H1 (cell line): ENCODE results near the gene IDUA. TPM values are rescaled to one million over a fixed set of nuclear protein-coding genes. Genes with fewer than 3 reads are reported as not detected.

Experiments
- CTCF ChIA-PET: fragments of 300-600 bp; sonication (Branson Sonifier 250); formaldehyde crosslinking; loops from one replicate; lab custom pipeline; 2021; ENCODE audit not compliant: partially characterized antibody; lab: Charles Lee
- POLR2A ChIA-PET: fragments of 300-600 bp; sonication (Branson Sonifier 250); formaldehyde crosslinking; loops from one replicate; lab custom pipeline; 2021; ENCODE audit warnings: inconsistent platforms; ENCODE audit not compliant: partially characterized antibody; lab: Charles Lee
- DNase-seq, 2 experiments: peaks; one replicate each; pipeline versions ENCODE4 v3.0.0 to v3.0.0-alpha.2; 2010 to 2022; ENCODE audit warnings: low spot score in 2 of 2, low read depth in 1 of 2, mixed read lengths in 1 of 2
- FAIRE-seq: peaks from 2 replicates; lab custom pipeline; 2011; peaks lifted over from hg19 to GRCh38; lab: Jason Lieb, UNC
- H2AFZ ChIP-seq: 2 replicates; pipeline ENCODE4 v1.8.1; 2012; ENCODE audit warnings: low read length, inconsistent platforms
- H2AK5ac ChIP-seq: 2 replicates; pipeline ENCODE4 v1.6.1; 2013; ENCODE audit warnings: low read depth, low read length
- H2BK120ac ChIP-seq: replicated peaks from 2 replicates; pipeline ENCODE3; 2013; ENCODE audit warnings: low read depth, low read length, inconsistent platforms
- H2BK12ac ChIP-seq: 2 replicates; pipeline ENCODE4 v1.6.1; 2013; ENCODE audit warnings: low read depth, low read length
- H2BK15ac ChIP-seq: 2 replicates; pipeline ENCODE4 v1.6.1; 2013; ENCODE audit warnings: low read length
- H2BK20ac ChIP-seq: 2 replicates; pipeline ENCODE4 v1.6.1; 2013; ENCODE audit warnings: low read length
- H2BK5ac ChIP-seq: 2 replicates; pipeline ENCODE4 v1.6.1; 2013; ENCODE audit warnings: low read depth, low read length
- H3K14ac ChIP-seq: 2 replicates; pipeline ENCODE4 v1.6.1; 2013; ENCODE audit warnings: inconsistent platforms; ENCODE audit not compliant: insufficient read length
- H3K18ac ChIP-seq: 2 replicates; pipeline ENCODE4 v1.6.1; 2013; ENCODE audit warnings: low read length; ENCODE audit errors: extremely low read depth
- H3K23ac ChIP-seq: 2 replicates; pipeline ENCODE4 v1.6.1; 2013; ENCODE audit warnings: inconsistent platforms; ENCODE audit not compliant: insufficient read length
- H3K23me2 ChIP-seq: 2 replicates; pipeline ENCODE4 v1.6.1; 2013; ENCODE audit warnings: low read depth, low read length
- H3K27ac ChIP-seq: 2 replicates; pipeline ENCODE4 v1.6.1; 2011; ENCODE audit warnings: low read depth, low read length, inconsistent platforms
- H3K27me3 ChIP-seq, 4 experiments: replicated peaks in 1 of 4; 1 replicate in 1 of 4; 2 replicates in 3 of 4; pipeline versions ENCODE4 v1.6.1 to v1.8.1; 2011 to 2013; ENCODE audit warnings: low read length in 3 of 4, mild to moderate bottlenecking in 3 of 4, inconsistent platforms in 2 of 4, mixed read lengths in 2 of 4, moderate library complexity in 1 of 4; ENCODE audit not compliant: control insufficient read depth in 3 of 4, insufficient read depth in 3 of 4; ENCODE audit errors: extremely low read depth in 1 of 4
- H3K36me3 ChIP-seq, 4 experiments: 2 replicates each; pipeline versions ENCODE4 v1.6.1 to v1.8.1; 2011 to 2013; ENCODE audit warnings: mild to moderate bottlenecking in 4 of 4, low read length in 3 of 4, moderate library complexity in 2 of 4, control low read depth in 1 of 4, inconsistent platforms in 1 of 4; ENCODE audit not compliant: insufficient read depth in 4 of 4, control insufficient read depth in 2 of 4
- H3K4ac ChIP-seq: replicated peaks from 2 replicates; pipeline ENCODE3; 2013; ENCODE audit warnings: low read length, low read depth, mixed read lengths, inconsistent platforms; ENCODE audit not compliant: insufficient read length
- H3K4me1 ChIP-seq, 4 experiments: replicated peaks in 1 of 4; 1 replicate in 1 of 4; 2 replicates in 3 of 4; pipeline versions ENCODE4 v1.6.1 to v1.8.1; 2011 to 2013; ENCODE audit warnings: low read length in 3 of 4, inconsistent platforms in 2 of 4, mixed read lengths in 1 of 4; ENCODE audit not compliant: insufficient read depth in 4 of 4, control insufficient read depth in 3 of 4
- H3K4me2 ChIP-seq, 2 experiments: 2 replicates each; pipeline versions ENCODE4 v1.6.1 to v1.8.1; 2011 to 2013; ENCODE audit warnings: low read depth in 2 of 2, low read length in 2 of 2, control low read depth in 1 of 2, inconsistent platforms in 1 of 2, mild to moderate bottlenecking in 1 of 2; ENCODE audit not compliant: insufficient read depth in 1 of 2
- H3K4me3 ChIP-seq, 4 experiments: fragments of 200-600, 300-600 bp in 1 of 4; sonication (generic), shearing (Covaris generic), sonication (Bioruptor Twin) in 1 of 4; 2 replicates each; pipeline versions ENCODE4 v1.5.1 to v1.8.1; 2011 to 2016; ENCODE audit warnings: low read length in 4 of 4, low read depth in 3 of 4, control low read depth in 2 of 4, inconsistent platforms in 2 of 4, mild to moderate bottlenecking in 2 of 4, mixed read lengths in 1 of 4, moderate library complexity in 1 of 4; ENCODE audit not compliant: insufficient read depth in 2 of 4; ENCODE audit errors: extremely low read depth in 1 of 4
- H3K56ac ChIP-seq: replicated peaks from 2 replicates; pipeline ENCODE3; 2013; ENCODE audit warnings: low read depth, mild to moderate bottlenecking, mixed read lengths, low read length, inconsistent platforms; ENCODE audit not compliant: insufficient read length
- H3K79me1 ChIP-seq: 2 replicates; pipeline ENCODE4 v1.6.1; 2013; ENCODE audit warnings: low read depth, low read length, control low read depth
- H3K79me2 ChIP-seq, 2 experiments: 2 replicates each; pipeline versions ENCODE4 v1.6.1 to v1.8.1; 2012 to 2013; ENCODE audit warnings: low read length in 2 of 2, mild to moderate bottlenecking in 2 of 2, inconsistent platforms in 1 of 2; ENCODE audit not compliant: insufficient read depth in 2 of 2, control insufficient read depth in 1 of 2
- H3K9ac ChIP-seq, 4 experiments: replicated peaks in 1 of 4; 1 replicate in 1 of 4; 2 replicates in 3 of 4; pipeline versions ENCODE4 v1.6.1 to v1.8.1; 2011 to 2013; ENCODE audit warnings: low read depth in 3 of 4, low read length in 3 of 4, control low read depth in 2 of 4, mild to moderate bottlenecking in 2 of 4, moderate library complexity in 2 of 4, inconsistent platforms in 1 of 4; ENCODE audit errors: extremely low read depth in 1 of 4
- H3K9me3 ChIP-seq, 2 experiments: 2 replicates each; pipeline versions ENCODE4 v1.6.1 to v1.8.1; 2012 to 2013; ENCODE audit warnings: mild to moderate bottlenecking in 2 of 2, moderate library complexity in 2 of 2, control low read depth in 1 of 2, inconsistent platforms in 1 of 2, low read depth in 1 of 2, low read length in 1 of 2, mixed read lengths in 1 of 2; ENCODE audit not compliant: insufficient read depth in 2 of 2
- H4K20me1 ChIP-seq, 2 experiments: replicated peaks in 1 of 2; 2 replicates each; pipeline versions ENCODE3 to v1.8.1; 2011 to 2013; ENCODE audit warnings: inconsistent platforms in 2 of 2, low read length in 2 of 2, mild to moderate bottlenecking in 1 of 2; ENCODE audit not compliant: insufficient read depth in 2 of 2, control insufficient read depth in 1 of 2
- H4K5ac ChIP-seq: 2 replicates; pipeline ENCODE4 v1.6.1; 2013; ENCODE audit warnings: low read length, low read depth, mixed read lengths, inconsistent platforms; ENCODE audit not compliant: insufficient read length
- H4K8ac ChIP-seq: 2 replicates; pipeline ENCODE4 v1.8.0; 2013; ENCODE audit warnings: mild to moderate bottlenecking, moderate library complexity, low read length, inconsistent platforms; ENCODE audit not compliant: insufficient read depth; ENCODE audit errors: extremely low read depth
- H4K91ac ChIP-seq: replicated peaks from 2 replicates; pipeline ENCODE3; 2013; ENCODE audit warnings: low read length, mixed read lengths, inconsistent platforms; ENCODE audit not compliant: insufficient read length
- EZH2 ChIP-seq: fragments of 200-600 bp; sonication (generic); IDR thresholded peaks from 2 replicates; pipeline ENCODE4 v1.7.1; 2012; ENCODE audit warnings: low read depth, mild to moderate bottlenecking, moderate library complexity, low read length, inconsistent platforms; ENCODE audit not compliant: severe bottlenecking
- NANOG ChIP-seq: IDR thresholded peaks from 2 replicates; pipeline ENCODE4 v1.6.1; 2011; ENCODE audit warnings: low read length, low read depth, mild to moderate bottlenecking, inconsistent platforms; ENCODE audit not compliant: insufficient read depth, poor library complexity, severe bottlenecking
- RAD21 ChIP-seq, 2 experiments: IDR thresholded peaks in 1 of 2; conservative IDR thresholded peaks in 1 of 2; 2 replicates each; pipeline ENCODE4 v1.6.1; 2011; ENCODE audit warnings: low read depth in 2 of 2, low read length in 2 of 2, improper control_type of control experiment in 1 of 2, inconsistent platforms in 1 of 2, mild to moderate bottlenecking in 1 of 2, moderate library complexity in 1 of 2
- SUZ12 ChIP-seq: fragments of 200-600 bp; sonication (generic); IDR thresholded peaks from 2 replicates; pipeline ENCODE4 v1.6.1; 2012; ENCODE audit warnings: mild to moderate bottlenecking, inconsistent platforms, low read length, moderate library complexity, mixed read lengths
- TCF12 ChIP-seq: IDR thresholded peaks from 2 replicates; pipeline ENCODE4 v1.6.1; 2011; ENCODE audit warnings: low read depth, mild to moderate bottlenecking, low read length
- WGBS, 2 experiments: shearing (Covaris generic) in 1 of 2; methylation state at CpG; one replicate each; pipeline versions ENCODE4 v1.1.6 to v1.1.7; 2013 to 2015; ENCODE audit warnings: low lambda C conversion rate in 2 of 2, mixed read lengths in 2 of 2, inconsistent platforms in 1 of 2, low coverage in 1 of 2, missing lambda C conversion rate in 1 of 2; ENCODE audit not compliant: insufficient replicate concordance in 2 of 2, insufficient coverage in 1 of 2, insufficient read length in 1 of 2; ENCODE audit errors: extremely low coverage in 1 of 2, missing lambda C conversion rate in 1 of 2; 5-methylcytosine and 5-hydroxymethylcytosine counted together
- polyA plus RNA-seq, 7 experiments: library from polyadenylated mRNA; depleted of rRNA in 3 of 7; stranded (reverse) in 5 of 7; unstranded in 2 of 7; fragments of >200 nt in 5 of 7; fragments of 200-250 nt in 2 of 7; gene quantifications; 1 replicate in 5 of 7; 2 replicates in 1 of 7; 4 replicates in 1 of 7; pipeline versions ENCODE4 v1.2.1 to v1.2.3, GENCODE V29; 2011 to 2013; ENCODE audit warnings: missing spikeins in 2 of 7, mixed read lengths in 2 of 7
- total RNA-seq: library from RNA; stranded (reverse); fragmentation: NEBNext Ultra II Directional; extraction: Animal tissue kit (Norgen Biotek cat#: 25700); gene quantifications from 2 replicates; pipeline ENCODE4 v1.2.1, GENCODE V29; 2021
- TF ChIP-seq, protein P1 (sequence below), 3 experiments: IDR thresholded peaks; 1 replicate in 2 of 3; 2 replicates in 1 of 3; pipeline versions ENCODE4 v1.5.1 to v1.6.1; 2011; ENCODE audit warnings: low read length in 3 of 3, mild to moderate bottlenecking in 3 of 3, inconsistent platforms in 2 of 3, low read depth in 1 of 3, moderate library complexity in 1 of 3; ENCODE audit not compliant: insufficient read depth in 1 of 3; ENCODE audit errors: control extremely low read depth in 1 of 3

The IDUA gene
- total and polyA plus RNA-seq, 2 of the 8 experiments (the other 6 are each of a cell fraction or from before 2014, with no cell fraction given) = 2.8 to 4.8 TPM

DNA sequence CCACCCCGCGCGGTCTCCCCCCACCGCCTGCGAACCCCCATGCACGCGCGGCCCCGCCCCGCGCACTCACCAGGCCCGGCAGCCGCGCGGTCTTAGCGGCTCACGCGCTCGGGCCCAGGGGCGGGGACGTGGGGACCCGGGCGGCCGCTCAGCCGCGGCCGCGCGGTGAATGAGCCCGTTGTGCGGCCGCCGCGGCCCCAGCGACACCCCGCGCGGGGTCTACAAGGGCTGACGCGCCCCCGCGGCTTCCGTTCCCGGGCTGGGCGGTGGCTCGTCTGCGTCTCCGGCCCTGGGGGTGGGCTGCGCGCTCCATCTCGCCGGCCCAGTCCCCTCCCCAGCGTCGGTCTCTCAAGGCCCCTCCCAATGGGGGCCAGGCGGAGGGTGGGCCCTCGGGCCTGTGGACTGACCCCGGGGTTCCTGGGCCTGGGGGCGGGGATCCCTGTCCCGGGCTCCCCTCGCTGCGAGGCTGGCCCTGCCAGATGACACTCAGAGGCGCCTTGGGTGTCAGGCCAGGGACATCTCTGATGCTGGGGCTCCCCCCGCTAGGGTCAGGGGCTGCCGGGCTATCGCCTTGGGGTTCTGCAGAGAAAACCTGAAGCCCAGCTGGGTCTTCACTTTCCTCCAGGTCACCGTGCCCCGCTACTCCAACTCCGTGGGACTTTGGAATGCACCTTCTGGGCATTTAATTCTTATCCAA lies 10.7 kb downstream of the IDUA start:
- Histone ChIP-seq H3K14ac (no peak overlapping the region), H3K9ac (no peak overlapping the region)

More for the DNA sequence above, 10.7 kb downstream of the IDUA start:
- peak overlapping the region; percentile 15 to 60 (median 30); a peak in 6 of 8 replicates for H3K4me3 ChIP-seq
- H2BK12ac ChIP-seq = no peak overlapping the region
- H3K79me1 ChIP-seq = no peaks in the 10 kb centered on the region
- peaks cover 6% of the 10 kb centered on the region; the same call in 1 of the 2 replicates for H3K23me2 ChIP-seq
- no peaks in the 10 kb centered on the region for H3K36me3 ChIP-seq
- no peak overlapping the region for H2BK120ac ChIP-seq
- no peak overlapping the region for H4K8ac ChIP-seq
- H4K5ac ChIP-seq = no peak overlapping the region
- CTCF ChIA-PET = interaction anchor here (1.3 kb wide), 1 partner anchor 8 kb away, joined by 4 read pairs; no protein-coding TSS in a partner anchor
- no peak overlapping the region for H3K23ac ChIP-seq
- peaks cover 0 to 6% (median 3%) of the 10 kb centered on the region in 4 experiments; a peak in 5 of 7 replicates for H3K4me1 ChIP-seq
- H2AFZ ChIP-seq = no peak overlapping the region
- no peak overlapping the region for H4K91ac ChIP-seq
- DNase-seq = no peak
- peaks cover 39 to 66% (median 63%) of the 10 kb centered on the region in 4 experiments for H3K27me3 ChIP-seq
- peak overlapping the region; percentile 38 to 74 for H3K4me2 ChIP-seq
- 34% methylated on average over 12 of the region's 68 CpGs; no CpG with 5 or more reads in 1 of the 2 experiments for WGBS, 2 experiments
- H3K56ac ChIP-seq = no peak overlapping the region
- POLR2A ChIA-PET = no interaction called here
- H2BK15ac ChIP-seq = no peak overlapping the region
- no peak for TF ChIP-seq TCF12
- TF ChIP-seq, protein P1, sequence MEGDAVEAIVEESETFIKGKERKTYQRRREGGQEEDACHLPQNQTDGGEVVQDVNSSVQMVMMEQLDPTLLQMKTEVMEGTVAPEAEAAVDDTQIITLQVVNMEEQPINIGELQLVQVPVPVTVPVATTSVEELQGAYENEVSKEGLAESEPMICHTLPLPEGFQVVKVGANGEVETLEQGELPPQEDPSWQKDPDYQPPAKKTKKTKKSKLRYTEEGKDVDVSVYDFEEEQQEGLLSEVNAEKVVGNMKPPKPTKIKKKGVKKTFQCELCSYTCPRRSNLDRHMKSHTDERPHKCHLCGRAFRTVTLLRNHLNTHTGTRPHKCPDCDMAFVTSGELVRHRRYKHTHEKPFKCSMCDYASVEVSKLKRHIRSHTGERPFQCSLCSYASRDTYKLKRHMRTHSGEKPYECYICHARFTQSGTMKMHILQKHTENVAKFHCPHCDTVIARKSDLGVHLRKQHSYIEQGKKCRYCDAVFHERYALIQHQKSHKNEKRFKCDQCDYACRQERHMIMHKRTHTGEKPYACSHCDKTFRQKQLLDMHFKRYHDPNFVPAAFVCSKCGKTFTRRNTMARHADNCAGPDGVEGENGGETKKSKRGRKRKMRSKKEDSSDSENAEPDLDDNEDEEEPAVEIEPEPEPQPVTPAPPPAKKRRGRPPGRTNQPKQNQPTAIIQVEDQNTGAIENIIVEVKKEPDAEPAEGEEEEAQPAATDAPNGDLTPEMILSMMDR (IDR thresholded peaks at IDR 0.05; ENCODE audit: control extremely low read depth in 1 of 3, insufficient read depth in 1 of 3, low read depth in 1 of 3, low read length in 3 of 3) = no peak
- peak; percentile 71; the same call in 1 of the 2 replicates for TF ChIP-seq SUZ12
- TF ChIP-seq EZH2 = peak; percentile 45
- TF ChIP-seq RAD21 (IDR thresholded peaks at IDR 0.05 in 1 of 2, conservative IDR thresholded peaks at IDR 0.05 in 1 of 2; ENCODE audit: low read depth in 2 of 2, low read length in 2 of 2) = no peak
- no peak for TF ChIP-seq NANOG
- no peak overlapping the region for H3K27ac ChIP-seq
- H2BK5ac ChIP-seq = no peak overlapping the region
- no peak overlapping the region for H3K4ac ChIP-seq
- no peak for FAIRE-seq
- no peaks in the 10 kb centered on the region for H3K9me3 ChIP-seq
- H4K20me1 ChIP-seq = peaks cover 2 to 24% of the 10 kb centered on the region in 2 experiments
- no peak overlapping the region for H2BK20ac ChIP-seq
- no peaks in the 10 kb centered on the region for H3K79me2 ChIP-seq
- H2AK5ac ChIP-seq = no peak overlapping the region
- H3K18ac ChIP-seq = no peak overlapping the region
